HepG2 (cell line): ENCODE data around the gene PSMD2. TPM values are rescaled to one million over a fixed set of nuclear protein-coding genes. Genes with fewer than 3 reads are reported as not detected.
A peak's percentile ranks its signal among the peaks of the same experiment; 100 is the strongest.

Experiments
- ATAC-seq: fragments of 200-7000 bp; cut with Tn5 transposase; 3 replicates; pipeline ENCODE4 v1.9.1; 2020; ENCODE audit warnings: mild to moderate bottlenecking, moderate library complexity
- BruUV-seq: library from RNA; stranded (reverse); fragments of 400-500 nt; replicated peaks from 2 replicates; lab custom pipeline; 2021; lab: Mats Ljungman, UMichigan
- CTCF ChIA-PET: fragments of 300-600 bp; formaldehyde crosslinking; extraction: SDS; loops from one replicate; lab custom pipeline; 2021; ENCODE audit warnings: low total read pairs, inconsistent platforms, low intra/inter-chr PET ratio; lab: Yijun Ruan, JAX
- POLR2A ChIA-PET: fragments of 350-600 bp; sonication (Branson Sonifier 250); formaldehyde crosslinking; loops from one replicate; lab custom pipeline; 2020; ENCODE audit warnings: antibody characterized with exemption, inconsistent platforms; lab: Yijun Ruan, JAX
- DNase-seq: peaks from one replicate; pipeline ENCODE4 v3.0.0-alpha.2; 2015; ENCODE audit warnings: low spot score
- FAIRE-seq: peaks from 3 replicates; lab custom pipeline; 2011; peaks lifted over from hg19 to GRCh38; lab: Jason Lieb, UNC
- H2AFZ ChIP-seq: one replicate; pipeline ENCODE4 v1.6.1; 2011; ENCODE audit warnings: low read length, inconsistent platforms
- H3K27ac ChIP-seq: fragments of 300-600 bp; 3 replicates; pipeline ENCODE4 v1.8.0; 2011; ENCODE audit warnings: mixed run types, mild to moderate bottlenecking, mixed read lengths, low read length, inconsistent platforms; ENCODE audit not compliant: insufficient read depth; ENCODE audit errors: extremely low read length
- H3K27me3 ChIP-seq, 2 experiments: fragments of 200-600 bp in 1 of 2; 2 replicates in 1 of 2; 3 replicates in 1 of 2; pipeline versions ENCODE4 v1.6.0 to v1.8.0; 2011; ENCODE audit warnings: low read length in 2 of 2, mild to moderate bottlenecking in 2 of 2, moderate library complexity in 2 of 2, inconsistent platforms in 1 of 2; ENCODE audit not compliant: insufficient read depth in 2 of 2, control insufficient read depth in 1 of 2
- H3K36me3 ChIP-seq, 2 experiments: fragments of 200-600 bp in 1 of 2; replicated peaks in 1 of 2; 2 replicates in 1 of 2; 3 replicates in 1 of 2; pipeline versions ENCODE4 v1.5.1 to v1.8.0; 2011; ENCODE audit warnings: low read length in 2 of 2, inconsistent platforms in 1 of 2; ENCODE audit not compliant: insufficient read depth in 2 of 2, control insufficient read depth in 1 of 2
- H3K4me1 ChIP-seq: 2 replicates; pipeline ENCODE4 v1.5.1; 2012; ENCODE audit warnings: low read length, inconsistent platforms; ENCODE audit not compliant: insufficient read depth
- H3K4me2 ChIP-seq: 2 replicates; pipeline ENCODE4 v1.6.0; 2011; ENCODE audit warnings: low read depth, low read length, inconsistent platforms
- H3K4me3 ChIP-seq, 3 experiments: fragments of 200-600 bp in 1 of 3; sonication (generic), shearing (Covaris generic) in 1 of 3; replicated peaks in 1 of 3; 2 replicates each; pipeline ENCODE4 v1.5.1; 2011 to 2016; ENCODE audit warnings: low read length in 3 of 3, inconsistent platforms in 2 of 3, low read depth in 2 of 3, mild to moderate bottlenecking in 2 of 3, control low read depth in 1 of 3, mixed read lengths in 1 of 3; ENCODE audit not compliant: insufficient read depth in 1 of 3
- H3K79me2 ChIP-seq: one replicate; pipeline ENCODE4 v1.6.1; 2011; ENCODE audit warnings: low read length, inconsistent platforms; ENCODE audit not compliant: insufficient read depth
- H3K9ac ChIP-seq: 2 replicates; pipeline ENCODE4 v1.6.0; 2011; ENCODE audit warnings: mild to moderate bottlenecking, low read depth, low read length, inconsistent platforms; ENCODE audit not compliant: insufficient read depth
- H3K9me3 ChIP-seq: 2 replicates; pipeline ENCODE4 v1.5.1; 2012; ENCODE audit warnings: mild to moderate bottlenecking, low read length
- H4K20me1 ChIP-seq: 2 replicates; pipeline ENCODE4 v1.6.0; 2011; ENCODE audit warnings: inconsistent platforms, mild to moderate bottlenecking, low read length, moderate library complexity; ENCODE audit not compliant: insufficient read depth
- AGO2 ChIP-seq: fragments of 200-400 bp; formaldehyde crosslinking; optimal IDR thresholded peaks from 2 replicates; pipeline ENCODE3; 2017; ENCODE audit warnings: mild to moderate bottlenecking, low read depth, low read length, moderate library complexity
- AHDC1 ChIP-seq: sonication (generic); formaldehyde crosslinking; IDR thresholded peaks from 2 replicates; pipeline ENCODE4 v1.5.1; 2020; ENCODE audit warnings: mild to moderate bottlenecking, missing genetic modification reagents, borderline replicate concordance
- LBX2 ChIP-seq: sonication (generic); formaldehyde crosslinking; IDR thresholded peaks from 2 replicates; pipeline ENCODE4 v1.5.0; 2020; ENCODE audit warnings: missing genetic modification reagents, mild to moderate bottlenecking, borderline replicate concordance
- NBN ChIP-seq: fragments of 450-650 bp; conservative IDR thresholded peaks from 2 replicates; pipeline ENCODE4 v1.6.1; 2017
- PHF21A ChIP-seq: sonication (generic); formaldehyde crosslinking; IDR thresholded peaks from 2 replicates; pipeline ENCODE4 v1.5.0; 2020; ENCODE audit warnings: mild to moderate bottlenecking, missing genetic modification reagents
- RBFOX2 ChIP-seq: fragments of 200-400 bp; formaldehyde crosslinking; IDR thresholded peaks from 2 replicates; pipeline ENCODE4 v1.6.1; 2017; ENCODE audit warnings: low read depth, mild to moderate bottlenecking, low read length
- TFE3 ChIP-seq: IDR thresholded peaks from 2 replicates; pipeline ENCODE4 v1.6.1; 2016
- ZNF136 ChIP-seq: sonication (generic); formaldehyde crosslinking; IDR thresholded peaks from 2 replicates; pipeline ENCODE4 v1.8.1; 2022; ENCODE audit warnings: low read depth, mild to moderate bottlenecking, moderate library complexity, missing genetic modification reagents
- ZNF160 ChIP-seq: sonication (generic); formaldehyde crosslinking; IDR thresholded peaks from 2 replicates; pipeline ENCODE4 v1.8.0; 2022; ENCODE audit warnings: mild to moderate bottlenecking, inconsistent platforms, missing genetic modification reagents
- ZNF230 ChIP-seq: sonication (generic); formaldehyde crosslinking; IDR thresholded peaks from 2 replicates; pipeline ENCODE4 v1.4.0; 2020; ENCODE audit warnings: mild to moderate bottlenecking, missing genetic modification reagents
- ZNF234 ChIP-seq: sonication (generic); formaldehyde crosslinking; conservative IDR thresholded peaks from 2 replicates; pipeline ENCODE4 v1.5.1; 2020; ENCODE audit warnings: mild to moderate bottlenecking, missing genetic modification reagents
- ZNF441 ChIP-seq: sonication (generic); formaldehyde crosslinking; IDR thresholded peaks from 2 replicates; pipeline ENCODE4 v1.7.0; 2021; ENCODE audit warnings: missing genetic modification reagents, borderline replicate concordance
- ZNF639 ChIP-seq: conservative IDR thresholded peaks from 2 replicates; pipeline ENCODE4 v1.6.1; 2018; ENCODE audit warnings: missing genetic modification reagents
- ZNF770 ChIP-seq: sonication (generic); formaldehyde crosslinking; IDR thresholded peaks from 2 replicates; pipeline ENCODE4 v1.5.0; 2020; ENCODE audit warnings: mild to moderate bottlenecking, missing genetic modification reagents
- WGBS: methylation state at CpG from one replicate; pipeline ENCODE4 v1.1.6; 2017; ENCODE audit warnings: low lambda C conversion rate; 5-methylcytosine and 5-hydroxymethylcytosine counted together
- in situ Hi-C: cut with HindIII; loops from 2 replicates; pipeline ENCODE4 v1.10.0; 2017; ENCODE audit warnings: low pct_unique_long_range_greater_than_20kb; ENCODE audit not compliant: extremely low pct_ligation_motif_present
- intact Hi-C: fragments of 100-400 bp; cut with micrococcal nuclease; formaldehyde crosslinking; loops from one replicate; pipeline ENCODE4 v1.10.0; 2022; ENCODE audit not compliant: unreplicated experiment
- polyA plus RNA-seq, 8 experiments: library from polyadenylated mRNA; depleted of rRNA in 3 of 8; stranded (reverse) in 7 of 8; unstranded in 1 of 8; fragments of >200 nt; fragmentation: Illumina TruSeq in 4 of 8; extraction: Trizol in 4 of 8; gene quantifications; 2 replicates each; pipeline versions ENCODE4 v1.2.1 to v1.2.3, GENCODE V29; 2011 to 2016; ENCODE audit warnings: low read depth in 4 of 8, missing spikeins in 1 of 8, mixed read lengths in 1 of 8; ENCODE audit not compliant: insufficient read depth in 1 of 8
- total RNA-seq, 5 experiments: library from RNA; depleted of rRNA; stranded (reverse); fragments of >200 nt; fragmentation: Illumina TruSeq; extraction: Trizol; gene quantifications; 2 replicates each; pipeline ENCODE4 v1.2.3, GENCODE V29; 2016; ENCODE audit warnings: low read depth in 1 of 5

Gene PSMD2
- total and polyA plus RNA-seq, 2 of the 13 experiments (the other 11 are each of a cell fraction or from before 2014, with no cell fraction given), result 125 to 200 TPM

- no peak for FAIRE-seq
- POLR2A ChIA-PET, result interaction anchor here (1.4 to 2.1 kb wide), 2 partner anchors 12 to 14 kb away, joined by 3 to 6 read pairs; no protein-coding TSS in a partner anchor
Observed at GRCh38 chr3:184327171-184327570, 28.1 kb downstream of the PSMD2 start.

More at GRCh38 chr3:184327171-184327570, 28.1 kb downstream of the PSMD2 start:
- no peak overlapping the region for H3K4me2 ChIP-seq
- CTCF ChIA-PET, result no interaction called here
- TF ChIP-seq ZNF441 (CRISPR knock-in tag) (no peak), ZNF639 (CRISPR knock-in tag) (no peak), AGO2 (peak; percentile 63), RBFOX2 (peak; percentile 46; the same call in 1 of the 2 replicates), ZNF770 (CRISPR knock-in tag) (no peak), PHF21A (CRISPR knock-in tag) (no peak), ZNF160 (CRISPR knock-in tag) (no peak), ZNF136 (CRISPR knock-in tag) (no peak), NBN (no peak), TFE3 (CRISPR knock-in tag) (no peak), ZNF230 (CRISPR knock-in tag) (no peak), AHDC1 (CRISPR knock-in tag) (no peak), ZNF234 (CRISPR knock-in tag) (no peak), LBX2 (CRISPR knock-in tag) (no peak)
- H3K36me3 ChIP-seq, result peaks cover 58 to 92% of the 10 kb centered on the region in 2 experiments
- ATAC-seq (no peak), DNase-seq (no peak)
- no TSS peak for BruUV-seq
- H3K27ac ChIP-seq, result no peak overlapping the region
- H2AFZ ChIP-seq, result no peak overlapping the region
- H4K20me1 ChIP-seq, result peaks cover 5% of the 10 kb centered on the region; the same call in 1 of the 2 replicates
- no peaks in the 10 kb centered on the region for H3K4me1 ChIP-seq
- in situ Hi-C loops, result no loop called here
- H3K9ac ChIP-seq, result no peak overlapping the region
- peaks cover 5% of the 10 kb centered on the region for H3K79me2 ChIP-seq
- WGBS, result 98% methylated on average over 21 of the region's 21 CpGs
- no peaks in the 10 kb centered on the region for H3K27me3 ChIP-seq
- intact Hi-C loops, result no loop called here
- H3K9me3 ChIP-seq, result no peaks in the 10 kb centered on the region
- H3K4me3 ChIP-seq, result no peak overlapping the region
